ENCODE data around the gene NPHP4.

DNA sequence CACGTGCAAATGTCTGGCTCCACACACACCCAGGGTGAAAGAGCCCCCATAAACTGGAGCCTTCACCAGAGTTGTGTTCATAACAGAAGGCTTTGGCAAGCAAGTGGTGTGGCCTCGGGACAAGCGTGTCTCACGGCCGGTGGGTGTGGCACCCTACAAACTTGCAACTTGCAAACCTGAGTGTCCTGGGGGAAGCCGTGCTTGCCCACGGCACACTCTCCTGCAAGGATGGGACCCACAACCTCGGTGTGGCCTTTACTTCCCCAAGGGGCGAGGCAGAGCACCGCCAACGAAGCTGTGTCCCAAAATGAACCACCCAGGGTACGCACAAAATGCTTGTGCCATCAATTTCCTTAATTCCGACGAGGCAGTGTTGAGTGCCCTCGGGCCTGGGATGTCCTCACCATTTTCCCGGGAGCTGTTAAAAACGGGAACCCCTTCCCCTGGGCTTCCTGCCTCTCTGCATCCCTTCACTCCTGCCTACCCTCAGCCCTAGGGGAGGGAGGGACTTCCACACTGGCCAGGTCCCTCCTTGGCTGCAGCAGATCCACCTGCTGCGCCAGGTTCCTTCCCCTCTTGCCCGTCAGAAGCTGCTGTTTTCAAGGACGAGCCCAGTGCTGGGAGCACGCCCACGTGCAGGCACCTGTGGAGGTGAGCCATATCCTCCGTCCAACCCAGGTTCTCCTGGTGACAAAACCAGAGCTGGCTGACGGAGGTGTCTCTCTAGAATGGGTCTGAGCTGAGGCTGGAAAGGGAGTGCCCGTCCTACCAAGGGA, 111.4 kb downstream of the NPHP4 start:
- TF ChIP-seq, protein P1, sequence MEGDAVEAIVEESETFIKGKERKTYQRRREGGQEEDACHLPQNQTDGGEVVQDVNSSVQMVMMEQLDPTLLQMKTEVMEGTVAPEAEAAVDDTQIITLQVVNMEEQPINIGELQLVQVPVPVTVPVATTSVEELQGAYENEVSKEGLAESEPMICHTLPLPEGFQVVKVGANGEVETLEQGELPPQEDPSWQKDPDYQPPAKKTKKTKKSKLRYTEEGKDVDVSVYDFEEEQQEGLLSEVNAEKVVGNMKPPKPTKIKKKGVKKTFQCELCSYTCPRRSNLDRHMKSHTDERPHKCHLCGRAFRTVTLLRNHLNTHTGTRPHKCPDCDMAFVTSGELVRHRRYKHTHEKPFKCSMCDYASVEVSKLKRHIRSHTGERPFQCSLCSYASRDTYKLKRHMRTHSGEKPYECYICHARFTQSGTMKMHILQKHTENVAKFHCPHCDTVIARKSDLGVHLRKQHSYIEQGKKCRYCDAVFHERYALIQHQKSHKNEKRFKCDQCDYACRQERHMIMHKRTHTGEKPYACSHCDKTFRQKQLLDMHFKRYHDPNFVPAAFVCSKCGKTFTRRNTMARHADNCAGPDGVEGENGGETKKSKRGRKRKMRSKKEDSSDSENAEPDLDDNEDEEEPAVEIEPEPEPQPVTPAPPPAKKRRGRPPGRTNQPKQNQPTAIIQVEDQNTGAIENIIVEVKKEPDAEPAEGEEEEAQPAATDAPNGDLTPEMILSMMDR (conservative IDR thresholded peaks at IDR 0.05; ENCODE audit: low read length) = no peak
- TF ChIP-seq EZH2phosphoT487 (IDR thresholded peaks at IDR 0.05; ENCODE audit: borderline replicate concordance, low read depth, low read length) = no peak
